ENCODE data around the gene FBXO46. TPM values are rescaled to one million over a fixed set of nuclear protein-coding genes. Genes with fewer than 3 reads are reported as not detected.

The FBXO46 gene
- total RNA-seq, 6 donors from 2014 or later = 12.0 to 21.1 (median 20.6) TPM

GRCh38 chr19:45777395-45777961 lies 46.8 kb upstream of the FBXO46 start:
- Histone ChIP-seq H3K4me1 (peaks cover 34 to 44% (median 37%) of the 10 kb centered on the region in 4 donors), H3K9me3 (no peaks in the 10 kb centered on the region), H3K27ac (no peak overlapping the region), H3K4me3 (no peak overlapping the region), H3K36me3 (peaks cover 0 to 40% (median 18%) of the 10 kb centered on the region in 4 donors), H3K27me3 (no peaks in the 10 kb centered on the region)
- DNase-seq (peak in 1 of 2 donors; percentile 70), ATAC-seq (ENCODE audit: low FRiP score in 2 of 2) (no peak)
- TF ChIP-seq POLR2A (IDR thresholded peaks at IDR 0.05) (no peak), EP300 (IDR thresholded peaks at IDR 0.05) (no peak), POLR2AphosphoS5 (IDR thresholded peaks at IDR 0.05) (no peak)
- TF ChIP-seq, protein P1, sequence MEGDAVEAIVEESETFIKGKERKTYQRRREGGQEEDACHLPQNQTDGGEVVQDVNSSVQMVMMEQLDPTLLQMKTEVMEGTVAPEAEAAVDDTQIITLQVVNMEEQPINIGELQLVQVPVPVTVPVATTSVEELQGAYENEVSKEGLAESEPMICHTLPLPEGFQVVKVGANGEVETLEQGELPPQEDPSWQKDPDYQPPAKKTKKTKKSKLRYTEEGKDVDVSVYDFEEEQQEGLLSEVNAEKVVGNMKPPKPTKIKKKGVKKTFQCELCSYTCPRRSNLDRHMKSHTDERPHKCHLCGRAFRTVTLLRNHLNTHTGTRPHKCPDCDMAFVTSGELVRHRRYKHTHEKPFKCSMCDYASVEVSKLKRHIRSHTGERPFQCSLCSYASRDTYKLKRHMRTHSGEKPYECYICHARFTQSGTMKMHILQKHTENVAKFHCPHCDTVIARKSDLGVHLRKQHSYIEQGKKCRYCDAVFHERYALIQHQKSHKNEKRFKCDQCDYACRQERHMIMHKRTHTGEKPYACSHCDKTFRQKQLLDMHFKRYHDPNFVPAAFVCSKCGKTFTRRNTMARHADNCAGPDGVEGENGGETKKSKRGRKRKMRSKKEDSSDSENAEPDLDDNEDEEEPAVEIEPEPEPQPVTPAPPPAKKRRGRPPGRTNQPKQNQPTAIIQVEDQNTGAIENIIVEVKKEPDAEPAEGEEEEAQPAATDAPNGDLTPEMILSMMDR (IDR thresholded peaks at IDR 0.05) = no peak
- 92 to 94% methylated on average over 17 to 34 of the region's 34 CpGs for WGBS, 2 donors

- DNase-seq (no peak), ATAC-seq (ENCODE audit: low FRiP score in 2 of 2) (no peak)
- no peak overlapping the region for H3K27ac ChIP-seq
- no peaks in the 10 kb centered on the region for H3K9me3 ChIP-seq
- 65 to 75% methylated on average over 7 to 9 of the region's 9 CpGs for WGBS, 2 donors
- no peak for TF ChIP-seq POLR2AphosphoS5 (IDR thresholded peaks at IDR 0.05)
- TF ChIP-seq, protein P1 (IDR thresholded peaks at IDR 0.05) = no peak
- no peak for TF ChIP-seq POLR2A (IDR thresholded peaks at IDR 0.05)
- no peak for TF ChIP-seq EP300 (IDR thresholded peaks at IDR 0.05)
- no peak overlapping the region for H3K4me3 ChIP-seq
- H3K4me1 ChIP-seq = peaks cover 15 to 33% (median 25%) of the 10 kb centered on the region in 4 donors
- H3K27me3 ChIP-seq = no peaks in the 10 kb centered on the region
- peaks cover 0 to 40% (median 21%) of the 10 kb centered on the region in 4 donors for H3K36me3 ChIP-seq
These were observed 44.1 kb upstream of the FBXO46 start for GRCh38 chr19:45774765-45775164.

DNA sequence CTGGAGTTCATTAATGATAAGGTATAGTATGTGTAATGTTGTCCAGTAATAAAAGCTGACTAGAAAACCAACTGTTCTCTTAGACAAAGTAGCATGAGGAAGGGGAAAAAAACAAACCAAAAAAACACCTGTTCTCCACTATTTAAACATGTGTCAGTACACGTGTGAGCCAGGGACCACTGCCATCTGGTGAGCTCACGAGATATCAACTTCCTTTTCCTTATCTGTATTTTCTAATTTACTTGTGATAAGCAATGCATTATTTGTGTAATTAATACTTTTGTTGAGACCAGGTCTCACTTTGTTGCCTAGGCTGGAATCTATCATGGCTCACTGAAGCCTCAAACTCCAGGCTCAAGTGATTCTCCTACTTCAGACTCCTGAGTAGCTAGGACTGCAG lies 42.7 kb upstream of the FBXO46 start:
- H3K27me3 ChIP-seq = no peaks in the 10 kb centered on the region
- H3K4me1 ChIP-seq = peaks cover 9 to 31% (median 15%) of the 10 kb centered on the region in 4 donors
- no peak overlapping the region for H3K27ac ChIP-seq
- 17 to 20% methylated on average over 2 of the region's 2 CpGs for WGBS, 2 donors
- no peak for ATAC-seq (ENCODE audit: low FRiP score in 2 of 2)
- TF ChIP-seq, protein P1 (IDR thresholded peaks at IDR 0.05) = no peak
- no peak for TF ChIP-seq EP300 (IDR thresholded peaks at IDR 0.05)
- TF ChIP-seq POLR2AphosphoS5 (IDR thresholded peaks at IDR 0.05) = no peak
- no peak for DNase-seq
- peaks cover 0 to 38% (median 21%) of the 10 kb centered on the region in 4 donors for H3K36me3 ChIP-seq
- H3K9me3 ChIP-seq = no peaks in the 10 kb centered on the region
- H3K4me3 ChIP-seq = no peak overlapping the region

DNA sequence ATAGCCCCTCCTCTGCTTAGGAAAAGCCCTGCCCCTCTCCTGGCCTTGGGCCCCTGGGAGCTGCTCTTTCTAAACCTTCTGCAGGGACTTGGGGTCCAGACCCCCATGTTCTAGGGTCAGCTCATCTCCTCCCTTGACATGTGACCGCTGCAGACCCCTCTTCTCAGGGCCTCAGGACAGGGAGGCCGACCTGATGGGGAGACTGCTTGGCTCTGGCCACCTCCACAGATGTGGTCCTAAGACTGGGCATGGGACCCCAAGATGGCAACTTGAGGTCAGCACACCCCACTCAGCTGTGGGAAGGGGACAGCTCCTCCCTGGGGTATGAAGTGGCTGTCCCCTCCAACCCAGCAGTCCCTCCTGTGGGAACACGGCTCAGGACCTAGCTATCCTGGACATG lies 42.2 kb upstream of the FBXO46 start:
- Histone ChIP-seq H3K27ac (no peak overlapping the region), H3K36me3 (peaks cover 0 to 33% (median 20%) of the 10 kb centered on the region in 4 donors), H3K27me3 (peaks cover 0 to under 1% (median 0%) of the 10 kb centered on the region in 4 donors), H3K4me3 (no peak overlapping the region), H3K4me1 (peaks cover 10 to 32% (median 16%) of the 10 kb centered on the region in 4 donors), H3K9me3 (no peaks in the 10 kb centered on the region)
- DNase-seq = no peak
- TF ChIP-seq POLR2AphosphoS5 (IDR thresholded peaks at IDR 0.05) (no peak), POLR2A (IDR thresholded peaks at IDR 0.05) (no peak)
- TF ChIP-seq, protein P1 (IDR thresholded peaks at IDR 0.05) = no peak
- no peak for ATAC-seq (ENCODE audit: low FRiP score in 2 of 2)
- WGBS, 2 donors = 100% methylated on average over 3 of the region's 3 CpGs; no CpG with 5 or more reads in 1 of the 2 donors

Measured in upper lobe of left lung (tissue), 6 donors.